ENCODE results near the gene DNASE1L1. TPM values are rescaled to one million over a fixed set of nuclear protein-coding genes. Genes with fewer than 3 reads are reported as not detected.

DNASE1L1 gene
- total RNA-seq, 1 donor from 2014 or later = 15.8 TPM

GRCh38 chrX:154373340-154374306 lies 35.4 kb downstream of the DNASE1L1 start:
- H3K36me3 Mint-ChIP-seq (ENCODE audit: unreplicated experiment) = no peaks in the 10 kb centered on the region
- no peak overlapping the region for H3K27ac Mint-ChIP-seq (ENCODE audit: unreplicated experiment)
- H3K27me3 Mint-ChIP-seq (ENCODE audit: unreplicated experiment) = peaks cover 3% of the 10 kb centered on the region
- H3K4me1 Mint-ChIP-seq (ENCODE audit: low read depth, unreplicated experiment) = peaks cover 1% of the 10 kb centered on the region
- DNase-seq = peak; percentile 68
- peaks cover 2% of the 10 kb centered on the region for H3K9me3 Mint-ChIP-seq (ENCODE audit: unreplicated experiment)
- peak; percentile 41 for TF ChIP-seq CTCF (IDR thresholded peaks at IDR 0.05; ENCODE audit: partially characterized antibody, unreplicated experiment)
- peak overlapping the region; percentile 34 for H3K4me3 Mint-ChIP-seq (ENCODE audit: unreplicated experiment)

GRCh38 chrX:154372612-154373022 lies 36.4 kb downstream of the DNASE1L1 start:
- Mint-ChIP-seq H3K9me3 (ENCODE audit: unreplicated experiment) (peaks cover 2% of the 10 kb centered on the region), H3K36me3 (ENCODE audit: unreplicated experiment) (no peaks in the 10 kb centered on the region), H3K27me3 (ENCODE audit: unreplicated experiment) (peaks cover 3% of the 10 kb centered on the region), H3K4me3 (ENCODE audit: unreplicated experiment) (peak overlapping the region; percentile 25), H3K27ac (ENCODE audit: unreplicated experiment) (no peak overlapping the region), H3K4me1 (ENCODE audit: low read depth, unreplicated experiment) (peaks cover 1% of the 10 kb centered on the region)
- DNase-seq = no peak
- no peak for TF ChIP-seq CTCF (IDR thresholded peaks at IDR 0.05; ENCODE audit: partially characterized antibody, unreplicated experiment)

GRCh38 chrX:154371789-154372300 lies 37.2 kb downstream of the DNASE1L1 start:
- peaks cover 3% of the 10 kb centered on the region for H3K27me3 Mint-ChIP-seq (ENCODE audit: unreplicated experiment)
- peaks cover 1% of the 10 kb centered on the region for H3K4me1 Mint-ChIP-seq (ENCODE audit: low read depth, unreplicated experiment)
- no peak for DNase-seq
- H3K4me3 Mint-ChIP-seq (ENCODE audit: unreplicated experiment) = no peak overlapping the region
- no peak overlapping the region for H3K27ac Mint-ChIP-seq (ENCODE audit: unreplicated experiment)
- no peak for TF ChIP-seq CTCF (IDR thresholded peaks at IDR 0.05; ENCODE audit: partially characterized antibody, unreplicated experiment)
- no peaks in the 10 kb centered on the region for H3K36me3 Mint-ChIP-seq (ENCODE audit: unreplicated experiment)
- peaks cover 2% of the 10 kb centered on the region for H3K9me3 Mint-ChIP-seq (ENCODE audit: unreplicated experiment)

- Mint-ChIP-seq H3K4me1 (ENCODE audit: low read depth, unreplicated experiment) (peaks cover 1% of the 10 kb centered on the region), H3K27me3 (ENCODE audit: unreplicated experiment) (peaks cover 3% of the 10 kb centered on the region), H3K9me3 (ENCODE audit: unreplicated experiment) (peaks cover 2% of the 10 kb centered on the region), H3K27ac (ENCODE audit: unreplicated experiment) (peak overlapping the region; percentile 43), H3K36me3 (ENCODE audit: unreplicated experiment) (no peaks in the 10 kb centered on the region), H3K4me3 (ENCODE audit: unreplicated experiment) (peak overlapping the region; percentile 75)
- DNase-seq = peak; percentile 89
- no peak for TF ChIP-seq CTCF (IDR thresholded peaks at IDR 0.05; ENCODE audit: partially characterized antibody, unreplicated experiment)
Measured at GRCh38 chrX:154371017-154371788, 37.9 kb downstream of the DNASE1L1 start.
